ENCODE data around the gene CARD11. TPM values are rescaled to one million over a fixed set of nuclear protein-coding genes. Genes with fewer than 3 reads are reported as not detected.

Gene CARD11
- total and polyA plus RNA-seq, 2 of the 4 experiments (the other 2 are of a cell fraction) = 0.18 to 0.26 TPM

- in situ Hi-C loops (cut with MboI; ENCODE audit: low sequenced_read_pairs) (loop anchor here (25.0 kb wide), 2 partner anchors 1774 to 1899 kb away; no protein-coding TSS in a partner anchor), intact Hi-C loops (cut with micrococcal nuclease) (loop anchor here (5.0 to 10.0 kb wide), 2 partner anchors 191 to 572 kb away; no protein-coding TSS in a partner anchor), dilution Hi-C loops (cut with HindIII; ENCODE audit: low sequenced_read_pairs, unreplicated experiment) (no loop called here)
- peak overlapping the region; percentile 97 for H2AFZ ChIP-seq (replicated peaks; ENCODE audit: low read length, poor library complexity)
- H4K5ac ChIP-seq (ENCODE audit: low read depth, low read length) = peak overlapping the region; percentile 79
- peak overlapping the region; percentile 90 for H2AK9ac ChIP-seq (replicated peaks; ENCODE audit: low read depth, low read length, poor library complexity)
- H3K9ac ChIP-seq (ENCODE audit: low read depth, low read length) = peak overlapping the region; percentile 56
- ChIA-PET POLR2A (ENCODE audit: unreplicated experiment) (no interaction called here), CTCF (no interaction called here)
- H3K14ac ChIP-seq (replicated peaks; ENCODE audit: low read depth, low read length) = peak overlapping the region; percentile 85
- H3K4ac ChIP-seq (ENCODE audit: low read depth, low read length) = peak overlapping the region; percentile 94
- H3K4me3 ChIP-seq (ENCODE audit: insufficient read depth, low read depth, low read length) = no peak overlapping the region
- H4K20me1 ChIP-seq (ENCODE audit: insufficient read depth, low read length) = no peaks in the 10 kb centered on the region
- ATAC-seq (ENCODE audit: low read depth) = peak; percentile 8
- peak overlapping the region; percentile 97 for H3K27ac ChIP-seq (ENCODE audit: insufficient read depth, low read length)
- 82% methylated on average over 5 of the region's 22 CpGs; no CpG with 5 or more reads in 1 of the 2 experiments for WGBS, 2 experiments (ENCODE audit: extremely low coverage in 2 of 2, insufficient read length in 1 of 2)
- peak overlapping the region; percentile 67; the same call in 1 of the 2 replicates for H2BK20ac ChIP-seq (ENCODE audit: low read depth, low read length)
- peak overlapping the region; percentile 93 for H2AK5ac ChIP-seq (ENCODE audit: low read depth, low read length)
- H4K8ac ChIP-seq (ENCODE audit: low read depth in 2 of 2, low read length in 2 of 2) = peak overlapping the region; percentile 96 to 97
- peak overlapping the region; percentile 91; the same call in 1 of the 2 replicates for H3K23ac ChIP-seq (ENCODE audit: low read depth, low read length)
- peaks cover 0 to 5% of the 10 kb centered on the region in 2 experiments; a peak in 1 of 4 replicates for H3K79me1 ChIP-seq (ENCODE audit: low read depth in 1 of 2, low read length in 2 of 2)
- H3K4me1 ChIP-seq (ENCODE audit: control insufficient read depth, insufficient read depth, low read length) = peaks cover 13% of the 10 kb centered on the region
- DNase-seq = peak; percentile 75
- H2BK120ac ChIP-seq (ENCODE audit: low read depth, low read length) = peak overlapping the region; percentile 94
- peak overlapping the region; percentile 52; the same call in 1 of the 2 replicates for H3K4me2 ChIP-seq (ENCODE audit: low read depth, low read length)
- no peaks in the 10 kb centered on the region for H3K27me3 ChIP-seq (ENCODE audit: control insufficient read depth, insufficient read depth, low read length)
- H4K91ac ChIP-seq (ENCODE audit: insufficient read depth, low read depth, low read length) = peak overlapping the region; percentile 94
- H2BK15ac ChIP-seq (ENCODE audit: low read depth, low read length) = peak overlapping the region; percentile 57; the same call in 2 of the 3 replicates
- H3K18ac ChIP-seq (ENCODE audit: low read depth, low read length) = peak overlapping the region; percentile 69
- H2BK5ac ChIP-seq (ENCODE audit: low read depth, low read length, poor library complexity, severe bottlenecking) = peak overlapping the region; percentile 80
- peak overlapping the region; percentile 82 for H3K56ac ChIP-seq (ENCODE audit: extremely low read depth, insufficient read depth, low read length)
- H3K36me3 ChIP-seq (ENCODE audit: control insufficient read depth, insufficient read depth, low read length) = no peaks in the 10 kb centered on the region
- 0 out of 2 replicates have a peak, but pooled peaks cover 2% of the 10 kb centered on the region for H3K9me1 ChIP-seq (ENCODE audit: insufficient read depth, low read length)
- BruUV-seq (replicated peaks) = no TSS peak
- H3K9me3 ChIP-seq (ENCODE audit: control insufficient read depth, insufficient read depth, low read length) = no peaks in the 10 kb centered on the region
- TF ChIP-seq FOS (IDR thresholded peaks at IDR 0.05; ENCODE audit: low read depth, low read length) (no peak), POLR2A (IDR thresholded peaks at IDR 0.05; ENCODE audit: low read depth, low read length) (no peak), CHD1 (IDR thresholded peaks at IDR 0.05; ENCODE audit: low read depth, low read length) (no peak), RCOR1 (IDR thresholded peaks at IDR 0.05; ENCODE audit: insufficient replicate concordance, low read length) (no peak), CTCF (conservative IDR thresholded peaks at IDR 0.05; ENCODE audit: low read depth, low read length) (no peak), BHLHE40 (IDR thresholded peaks at IDR 0.05; ENCODE audit: low read depth, low read length) (no peak), RAD21 (IDR thresholded peaks at IDR 0.05; ENCODE audit: low read length) (no peak), ELK1 (IDR thresholded peaks at IDR 0.05; ENCODE audit: borderline replicate concordance, low read depth, low read length) (no peak), MXI1 (IDR thresholded peaks at IDR 0.05; ENCODE audit: borderline replicate concordance, low read depth, low read length) (no peak), USF2 (IDR thresholded peaks at IDR 0.05; ENCODE audit: low read depth, low read length) (no peak), RFX5 (IDR thresholded peaks at IDR 0.05; ENCODE audit: low read depth, low read length) (no peak), NFE2L2 (IDR thresholded peaks at IDR 0.05; ENCODE audit: low read depth, low read length) (no peak), MAZ (IDR thresholded peaks at IDR 0.05; ENCODE audit: borderline replicate concordance, low read depth, low read length) (no peak), SMC3 (IDR thresholded peaks at IDR 0.05; ENCODE audit: low read depth, low read length) (no peak), CEBPB (IDR thresholded peaks at IDR 0.05; ENCODE audit: low read depth, low read length) (no peak)
Measured at GRCh38 chr7:2862831-2863361, 180.8 kb downstream of the CARD11 start.

All from IMR-90 (cell line).